ENCODE measurements around the gene CRY2. TPM values are rescaled to one million over a fixed set of nuclear protein-coding genes. Genes with fewer than 3 reads are reported as not detected.

Gene CRY2
- total and polyA plus RNA-seq, 2 of the 8 experiments (the other 6 are each of a cell fraction or from before 2014, with no cell fraction given): 8.0 to 9.4 TPM

DNA sequence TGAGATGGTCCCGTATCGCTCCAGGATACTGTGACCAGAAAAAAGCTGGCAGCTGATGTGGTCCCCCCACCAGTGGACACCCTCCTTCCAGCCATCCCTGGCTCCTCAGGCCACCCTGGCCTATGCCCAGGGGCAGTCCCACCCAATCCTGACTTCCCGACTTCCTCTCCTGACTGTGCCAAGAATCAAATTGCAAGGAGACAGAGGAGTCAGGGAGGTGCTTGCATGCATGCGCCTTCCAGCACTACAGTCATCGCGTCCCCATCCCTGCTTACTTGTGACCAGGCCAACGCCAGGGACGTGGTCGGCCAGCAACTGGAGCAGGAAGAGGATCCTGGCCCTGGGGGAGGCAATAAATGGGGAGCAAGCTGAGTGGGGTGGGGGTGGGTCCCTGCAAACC lies 63.3 kb downstream of the CRY2 start (continued):
- TF ChIP-seq CHD7 (IDR thresholded peaks at IDR 0.05; ENCODE audit: insufficient replicate concordance, low read length) (no peak), CBX8 (IDR thresholded peaks at IDR 0.05; ENCODE audit: borderline replicate concordance, low read depth, low read length) (no peak), POLR2AphosphoS5 (IDR thresholded peaks at IDR 0.05; ENCODE audit: low read depth, low read length) (no peak), ASH2L (IDR thresholded peaks at IDR 0.05; ENCODE audit: low read length) (no peak), SAP30 (IDR thresholded peaks at IDR 0.05; ENCODE audit: insufficient read depth, insufficient replicate concordance, low read length) (no peak), RFX5 (IDR thresholded peaks at IDR 0.05; ENCODE audit: borderline replicate concordance, low read depth, low read length) (no peak), BCL11A (IDR thresholded peaks at IDR 0.05; ENCODE audit: low read depth in 2 of 2, low read length in 2 of 2) (no peak), CHD2 (IDR thresholded peaks at IDR 0.05; ENCODE audit: low read length) (no peak), JUND (IDR thresholded peaks at IDR 0.05; ENCODE audit: low read length) (no peak), MAFK (IDR thresholded peaks at IDR 0.05; ENCODE audit: low read depth, low read length) (no peak)

Measured in H1 (cell line).